GM19099 (cell line): ENCODE results near the gene PCNX3.

Experiments used
- POLR2A ChIP-seq: IDR thresholded peaks from 3 replicates; pipeline ENCODE4 v1.6.1; 2011; ENCODE audit warnings: low read depth; ENCODE audit not compliant: insufficient read length; ENCODE audit errors: extremely low read depth

PCNX3 gene

GRCh38 chr11:65655570-65656332 is 40.2 kb downstream of the PCNX3 start:
- no peak for TF ChIP-seq POLR2A

GRCh38 chr11:65657426-65657825 is 41.9 kb downstream of the PCNX3 start:
- no peak for TF ChIP-seq POLR2A

GRCh38 chr11:65658174-65659021 is 42.8 kb downstream of the PCNX3 start:
- TF ChIP-seq POLR2A = no peak

GRCh38 chr11:65660038-65660437 is 44.5 kb downstream of the PCNX3 start:
- TF ChIP-seq POLR2A = no peak

GRCh38 chr11:65661599-65662246 is 46.1 kb downstream of the PCNX3 start:
- TF ChIP-seq POLR2A = no peak

- no peak for TF ChIP-seq POLR2A
Measured at GRCh38 chr11:65662247-65662798, 46.7 kb downstream of the PCNX3 start.

- peak; percentile 72 for TF ChIP-seq POLR2A
Measured at GRCh38 chr11:65662799-65663638, 47.4 kb downstream of the PCNX3 start, which contains the start of gene RELA. Gene RELA (minus strand): TSS chr11:65662916. CDS start chr11:65662832, 84 bp downstream.

- TF ChIP-seq POLR2A = peak; percentile 29
Measured at GRCh38 chr11:65663639-65664200, 48.1 kb downstream of the PCNX3 start.

GRCh38 chr11:65672180-65672860 is 56.7 kb downstream of the PCNX3 start:
- no peak for TF ChIP-seq POLR2A

- no peak for TF ChIP-seq POLR2A
Measured at GRCh38 chr11:65672982-65673381, 57.4 kb downstream of the PCNX3 start.

GRCh38 chr11:65680192-65680743 is 64.7 kb downstream of the PCNX3 start:
- TF ChIP-seq POLR2A = no peak

GRCh38 chr11:65685981-65686380 is 70.4 kb downstream of the PCNX3 start:
- TF ChIP-seq POLR2A = no peak
